NCI-H2196 (cell line): ENCODE measurements around the gene NXNL1.
"Not testable (repeated sequence)": the region's sequence is repeated elsewhere in the genome, so short reads cannot be mapped to it uniquely, and the experiment has no call there.

Experiments used
- DNase-seq: peaks from one replicate; lab custom pipeline; 2025; ENCODE audit not compliant: unreplicated experiment; lab: John Stamatoyannopoulos, UW

NXNL1 gene

GRCh38 chr19:17486545-17487240 is 26.0 kb upstream of the NXNL1 start:
- DNase-seq: no peak

GRCh38 chr19:17484520-17485185 is 23.9 kb upstream of the NXNL1 start:
- no peak for DNase-seq

- DNase-seq: no peak
Measured at GRCh38 chr19:17483605-17484002, 22.9 kb upstream of the NXNL1 start.

- DNase-seq: no peak
Measured at GRCh38 chr19:17482877-17483604, 22.3 kb upstream of the NXNL1 start.

GRCh38 chr19:17481986-17482385 is 21.3 kb upstream of the NXNL1 start:
- no peak for DNase-seq

GRCh38 chr19:17479325-17479791 is 18.6 kb upstream of the NXNL1 start:
- no peak for DNase-seq

- peak; percentile 89 for DNase-seq
Measured at GRCh38 chr19:17475541-17476115, 14.9 kb upstream of the NXNL1 start.

GRCh38 chr19:17475011-17475540 is 14.3 kb upstream of the NXNL1 start:
- DNase-seq: not testable (repeated sequence)

- DNase-seq: no peak
Measured at GRCh38 chr19:17473041-17473440, 12.3 kb upstream of the NXNL1 start.

- DNase-seq: no peak
Measured at GRCh38 chr19:17471410-17472125, 10.8 kb upstream of the NXNL1 start.

- DNase-seq: peak; percentile 98
Measured at GRCh38 chr19:17470068-17470841, 9.5 kb upstream of the NXNL1 start, which contains the start of gene SLC27A1. SLC27A1 (plus strand) TSS chr19:17470524; CDS start chr19:17470541, 17 bp downstream.

- DNase-seq: peak; percentile 96
Measured at GRCh38 chr19:17469481-17470067, 8.8 kb upstream of the NXNL1 start.

- no peak for DNase-seq
Measured at GRCh38 chr19:17469092-17469480, 8.4 kb upstream of the NXNL1 start.

- no peak for DNase-seq
Measured at GRCh38 chr19:17468302-17469091, 7.8 kb upstream of the NXNL1 start.

- DNase-seq: no peak
Measured at GRCh38 chr19:17467471-17468301, 7.0 kb upstream of the NXNL1 start.

GRCh38 chr19:17466487-17466850 is 5.7 kb upstream of the NXNL1 start:
- DNase-seq: no peak

- DNase-seq: no peak
Measured at GRCh38 chr19:17458970-17459369, 1.8 kb downstream of the NXNL1 start.

- no peak for DNase-seq
Measured at GRCh38 chr19:17457616-17458015, 3.1 kb downstream of the NXNL1 start.
